NK-92 treated with Interleukin-12 subunit alpha and Interleukin-12 subunit beta, amount 100 ng/mL, for 24 hours (cell line): Measurements from ENCODE around the gene STUM.
A peak's percentile ranks its signal among the peaks of the same experiment; 100 is the strongest.
"Not testable (repeated sequence)": the region's sequence is repeated elsewhere in the genome, so short reads cannot be mapped to it uniquely, and the experiment has no call there.

Source experiments
- DNase-seq: peaks from one replicate; lab custom pipeline; 2025; lab: John Stamatoyannopoulos, UW

The STUM gene

GRCh38 chr1:226604560-226605317 lies 56.2 kb downstream of the STUM start:
- no peak for DNase-seq

- no peak for DNase-seq
These were observed 56.9 kb downstream of the STUM start for GRCh38 chr1:226605318-226605950.

GRCh38 chr1:226606311-226607267 lies 58.0 kb downstream of the STUM start:
- no peak for DNase-seq

DNA sequence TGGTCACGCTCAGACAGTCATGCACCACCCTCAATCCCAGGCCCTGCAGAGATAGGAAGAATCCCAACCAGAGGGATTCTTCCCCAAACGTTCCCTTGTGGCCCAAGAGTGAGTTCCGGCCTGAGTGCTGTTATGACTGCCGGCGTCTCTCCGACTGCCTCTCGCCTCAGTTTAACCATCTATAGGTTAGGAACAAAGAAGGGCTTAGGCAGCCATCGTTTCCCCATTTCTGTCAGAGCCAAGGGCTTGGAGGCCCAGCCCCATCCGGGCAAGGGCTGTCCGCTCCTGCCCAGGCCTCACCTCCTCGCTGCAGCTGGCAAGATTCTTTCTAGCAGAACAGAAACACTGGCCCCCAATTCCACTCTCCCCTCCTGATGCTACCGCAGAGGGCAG lies 58.7 kb downstream of the STUM start:
- DNase-seq, result no peak

DNA sequence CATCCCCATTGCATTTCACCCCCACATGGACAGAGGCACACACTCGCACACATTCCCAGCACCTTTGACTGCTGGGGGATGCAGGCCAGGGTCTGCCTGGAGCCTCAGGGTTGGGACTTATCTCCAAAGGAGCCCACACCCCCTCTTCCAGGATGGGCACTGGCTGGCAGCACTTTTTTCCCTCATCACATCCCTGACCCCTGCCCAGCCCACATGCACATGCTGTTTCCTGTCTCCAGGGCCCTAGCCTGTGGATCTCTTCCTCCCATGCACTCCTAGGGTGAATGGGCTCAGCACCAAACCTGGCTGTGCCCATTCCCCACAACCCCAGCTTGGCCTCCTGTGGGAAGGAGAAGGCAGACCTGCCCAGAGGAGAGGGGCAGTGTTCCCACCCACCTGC lies 59.3 kb downstream of the STUM start:
- no peak for DNase-seq

- DNase-seq, result no peak
These were observed 60.3 kb downstream of the STUM start for GRCh38 chr1:226608699-226609505.

DNA sequence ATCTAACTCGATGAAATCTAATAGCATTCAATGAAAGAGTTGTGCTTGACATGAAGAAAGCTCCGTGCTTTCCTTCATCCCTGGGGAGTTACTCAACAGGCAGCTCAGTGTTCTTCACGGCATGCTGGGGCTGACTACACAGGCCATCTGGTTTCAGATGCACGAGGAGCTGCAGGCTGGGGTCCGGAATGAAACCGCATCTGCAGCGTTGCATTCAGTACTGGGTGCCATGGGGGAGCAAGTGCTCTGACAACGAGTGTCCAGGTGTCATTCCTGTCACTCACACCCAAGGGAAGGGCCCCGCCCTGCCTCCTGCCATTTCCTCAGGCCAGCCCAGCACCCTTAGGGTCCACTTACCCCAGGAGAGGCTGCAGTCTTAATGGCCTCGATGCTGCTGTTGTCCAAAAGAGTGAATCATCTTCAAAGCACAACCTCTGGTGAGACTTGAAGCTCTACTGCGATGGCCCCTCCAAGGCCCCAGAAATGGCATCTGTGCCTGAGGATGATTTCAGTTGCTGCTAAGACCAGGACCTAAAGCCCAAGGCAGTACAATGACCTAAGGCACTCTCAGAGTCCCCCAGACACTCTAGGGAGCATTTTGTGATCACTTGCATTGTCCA lies 61.4 kb downstream of the STUM start:
- DNase-seq, result no peak

GRCh38 chr1:226610671-226611070 lies 62.1 kb downstream of the STUM start:
- no peak for DNase-seq

DNA sequence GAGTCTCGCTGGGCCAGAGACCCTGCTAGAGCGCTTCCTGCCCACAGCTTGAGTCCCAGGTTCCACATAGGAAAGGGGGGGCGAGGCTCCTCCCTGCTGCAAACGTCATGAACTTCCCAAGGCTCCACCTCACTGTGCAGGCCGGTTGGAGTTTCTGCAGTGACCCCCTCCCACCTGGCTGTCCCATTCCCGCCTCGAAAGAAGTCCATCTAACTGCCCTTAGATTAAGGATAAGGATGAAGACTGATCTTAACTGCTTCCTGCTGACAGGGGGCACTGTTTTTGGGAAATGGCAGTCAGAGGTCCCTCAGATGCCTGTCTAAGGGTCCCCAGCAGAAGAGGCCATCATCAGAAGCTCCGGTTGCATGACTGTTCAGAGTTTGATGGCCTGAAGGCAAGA lies 62.7 kb downstream of the STUM start:
- no peak for DNase-seq

DNA sequence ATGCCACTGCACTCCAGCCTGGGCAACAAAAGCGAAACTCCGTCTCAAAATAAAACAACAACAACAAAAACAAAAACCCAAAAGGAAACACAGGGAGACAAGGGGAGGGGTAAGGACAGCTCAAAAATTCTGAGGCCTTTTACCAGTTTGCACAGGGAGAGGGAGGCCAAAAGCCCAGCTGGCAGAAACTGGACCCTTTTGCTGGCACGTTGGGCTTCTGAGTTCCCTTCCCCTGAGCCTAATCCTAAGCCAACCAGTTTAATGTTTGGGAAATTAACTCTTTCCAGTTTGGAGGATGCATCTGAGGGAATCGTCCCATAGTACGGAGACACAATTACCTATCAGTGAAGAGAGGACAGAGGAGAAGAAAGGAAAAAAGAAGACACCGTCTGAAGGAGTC lies 63.4 kb downstream of the STUM start:
- DNase-seq, result not testable (repeated sequence)

DNA sequence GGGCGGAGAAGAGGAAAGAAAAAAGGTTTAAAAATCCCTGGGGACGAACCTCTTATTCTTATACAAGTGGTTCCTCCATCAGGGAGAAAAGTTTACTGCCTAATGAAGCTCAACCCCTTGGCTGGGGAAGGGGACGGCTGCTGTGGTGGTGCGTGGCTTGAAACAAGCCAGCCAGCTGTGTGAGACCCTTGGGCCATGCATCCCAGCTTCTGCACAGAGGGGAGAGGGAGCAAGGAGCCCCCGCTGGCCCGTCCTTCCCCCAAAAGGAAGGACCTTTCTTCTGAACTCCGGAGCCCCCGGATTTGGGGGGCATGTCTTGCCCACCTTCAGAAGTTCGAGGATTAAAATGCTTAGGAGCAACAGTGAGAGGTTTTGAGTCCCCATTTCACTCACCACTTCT lies 67.3 kb downstream of the STUM start:
- no peak for DNase-seq

DNA sequence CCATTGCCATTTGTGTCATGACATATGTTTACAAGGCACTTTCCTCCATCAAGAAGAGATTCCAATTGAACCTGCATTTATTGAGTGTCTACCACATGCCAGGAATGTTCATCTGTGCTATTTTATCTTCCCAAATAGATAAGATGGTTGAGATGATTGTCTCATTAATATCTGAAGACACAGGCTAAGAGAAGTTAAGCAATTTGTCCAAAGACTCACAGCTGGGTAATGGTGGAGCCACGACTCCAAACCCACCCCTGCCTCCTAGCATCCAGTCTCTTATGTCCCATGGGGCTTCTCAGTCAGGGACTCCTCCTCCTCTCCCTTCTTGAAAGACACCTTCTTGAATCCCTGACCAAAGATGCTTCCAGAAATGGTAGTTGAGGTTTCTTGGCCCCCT lies 68.1 kb downstream of the STUM start:
- no peak for DNase-seq

DNA sequence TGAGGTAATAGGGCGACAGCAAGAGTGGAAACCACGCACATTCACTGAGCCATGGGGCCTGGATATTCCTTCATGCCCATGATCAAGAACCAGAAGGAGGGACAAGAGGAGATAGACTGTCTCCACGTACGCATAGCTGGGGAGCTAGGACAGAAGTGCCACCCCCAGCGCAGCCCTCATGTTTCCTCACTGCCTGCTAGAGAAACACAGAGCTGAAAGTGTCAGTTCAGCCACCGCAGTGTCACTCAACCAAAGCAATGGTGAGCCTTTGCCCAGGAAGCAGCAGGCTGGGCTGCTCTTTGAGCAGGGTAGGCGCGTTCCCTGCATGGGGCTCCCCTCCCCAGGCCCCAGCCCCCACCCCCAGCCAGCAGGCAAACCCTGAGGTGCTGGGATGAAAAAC lies 68.5 kb downstream of the STUM start:
- DNase-seq, result no peak

DNA sequence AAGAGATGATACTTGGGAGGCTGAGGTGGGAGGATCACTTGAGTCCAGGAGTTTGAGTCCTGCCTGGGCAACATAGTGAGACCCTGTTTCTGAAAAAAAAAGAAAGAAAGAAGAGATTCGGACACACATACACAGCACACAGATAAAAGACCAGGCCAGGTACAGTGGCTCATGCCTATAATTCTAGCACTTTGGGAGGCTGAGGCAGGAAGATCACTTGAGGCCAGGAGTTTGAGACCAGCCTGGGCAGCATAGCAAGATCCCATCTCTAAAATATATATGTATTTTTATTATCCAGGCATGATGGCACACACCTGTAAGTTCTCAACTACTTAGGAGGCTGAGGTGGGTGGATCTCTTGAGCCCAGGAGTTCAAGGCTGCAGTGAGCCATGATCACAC lies 69.2 kb downstream of the STUM start:
- not testable (repeated sequence) for DNase-seq

DNA sequence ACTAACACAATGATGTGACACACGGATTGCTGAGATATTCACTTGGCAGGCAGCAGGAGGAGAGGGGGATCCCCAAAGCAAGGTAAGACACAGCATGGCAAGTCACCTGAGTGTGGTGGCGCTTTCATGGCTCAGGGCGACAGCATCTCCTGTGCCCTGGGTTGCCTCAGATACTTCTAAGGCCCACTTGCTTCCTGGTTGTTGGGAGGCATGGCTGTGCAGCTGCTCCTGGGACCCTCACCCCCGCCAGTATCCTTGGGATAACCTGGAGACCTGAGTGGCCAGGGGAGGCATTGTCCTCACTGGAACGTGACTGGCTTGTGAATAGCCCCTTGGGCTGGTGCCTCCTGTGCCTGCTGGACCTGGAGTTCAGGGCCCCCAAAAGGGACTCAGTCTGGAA lies 69.8 kb downstream of the STUM start:
- no peak for DNase-seq

GRCh38 chr1:226619031-226619430 lies 70.5 kb downstream of the STUM start:
- DNase-seq, result no peak

DNA sequence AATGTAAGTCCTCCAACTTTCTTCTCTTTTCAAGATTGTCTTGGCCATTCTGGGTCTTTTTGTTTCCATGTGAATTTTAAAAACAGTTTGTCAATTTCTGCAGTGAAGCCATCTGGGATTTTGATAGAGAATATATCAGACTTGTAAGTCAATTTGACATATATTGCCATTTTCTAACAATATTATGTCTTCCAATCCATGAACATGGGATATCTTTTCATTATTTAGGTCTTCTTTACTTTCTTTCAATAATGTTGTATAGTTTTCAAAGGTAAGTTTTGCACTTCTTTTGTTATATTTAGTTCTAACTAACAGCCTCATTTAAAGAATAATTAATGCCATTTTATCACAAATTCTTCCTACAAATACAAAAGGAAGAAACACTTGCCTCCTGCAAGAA lies 73.4 kb downstream of the STUM start:
- no peak for DNase-seq

GRCh38 chr1:226624526-226624925 lies 76.0 kb downstream of the STUM start:
- no peak for DNase-seq

DNA sequence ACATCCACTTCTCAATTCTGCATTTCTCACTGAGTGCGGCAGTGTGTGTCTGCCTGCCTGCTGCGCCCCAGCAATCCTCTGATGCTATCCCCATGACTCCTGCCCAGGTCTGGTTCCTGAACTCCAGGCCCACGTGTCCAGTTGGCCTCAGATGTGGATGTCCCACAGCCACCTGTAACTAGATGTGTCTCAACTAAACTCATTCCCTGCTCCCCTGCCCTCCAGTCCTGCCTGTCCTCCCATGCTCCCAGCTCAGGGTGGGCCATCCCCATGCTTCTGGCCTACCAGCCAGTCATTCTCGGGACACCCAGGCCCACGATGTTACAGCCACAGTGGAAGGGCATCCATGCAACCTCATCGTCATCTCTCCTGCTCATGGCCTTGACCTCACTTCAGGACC lies 76.8 kb downstream of the STUM start:
- DNase-seq, result no peak

DNA sequence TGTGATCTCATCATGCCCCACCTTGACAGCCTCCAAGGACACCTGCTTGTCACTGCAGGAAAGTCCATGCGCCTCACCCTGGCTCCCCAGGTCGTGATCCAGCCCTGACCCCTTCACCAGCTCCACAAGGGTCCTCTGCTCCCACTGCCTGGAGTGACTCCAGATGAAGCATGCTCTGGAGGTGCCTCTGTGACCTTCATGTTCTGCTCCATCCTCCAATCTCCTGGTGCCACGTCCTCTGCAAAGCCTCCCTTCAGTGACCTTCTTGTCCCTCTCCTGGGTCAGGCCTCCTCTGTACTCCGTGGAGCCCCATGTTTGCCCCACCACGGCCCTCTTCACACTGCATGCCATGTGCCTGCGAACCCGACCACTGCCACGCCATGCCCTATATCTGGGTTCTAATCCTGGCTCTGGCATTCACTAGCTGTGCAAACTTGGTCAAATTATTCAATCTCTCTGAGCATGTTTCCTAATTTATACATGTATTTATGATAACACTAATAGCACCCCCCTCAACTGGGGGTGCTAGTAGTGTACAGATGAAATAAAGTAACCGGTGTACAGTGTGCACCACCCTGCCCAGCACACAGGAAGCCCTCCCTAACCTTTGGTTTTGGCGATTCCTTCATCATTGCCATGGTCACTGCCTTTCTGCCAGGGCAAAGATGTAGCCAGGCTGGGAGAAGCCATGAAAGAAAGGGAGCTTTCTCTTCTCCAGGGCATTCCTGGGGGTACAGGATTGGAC lies 77.4 kb downstream of the STUM start:
- DNase-seq, result no peak

DNA sequence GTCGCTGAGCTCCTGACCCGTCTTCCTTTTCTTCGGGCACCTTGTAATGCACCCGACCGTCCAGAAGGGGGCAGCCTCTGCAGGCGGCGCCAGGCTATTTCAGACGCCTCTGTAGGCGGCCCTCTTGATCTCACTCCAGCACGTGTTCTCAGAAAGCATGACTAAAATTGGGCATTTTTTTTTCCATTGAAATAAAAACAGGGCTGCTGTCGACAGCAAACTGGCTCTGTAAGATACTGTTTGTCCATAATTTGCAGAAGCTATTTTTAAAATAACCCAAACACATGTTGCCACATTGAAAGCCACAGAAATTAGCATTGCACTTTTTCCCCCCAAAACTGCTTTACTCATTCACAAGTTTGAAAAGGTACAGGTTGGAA lies 78.0 kb downstream of the STUM start:
- DNase-seq, result peak; percentile 50
